Gastroesophageal sphincter (tissue), 3 donors: Measurements from ENCODE around the gene ARL8B.

Experiments used
- CTCF ChIP-seq, 4 experiments: fragments of 200-600 bp in 2 of 4; fragments of 450-650 bp in 2 of 4; sonication (generic) in 1 of 4; IDR thresholded peaks; one replicate each; pipeline ENCODE4 v1.5.1; 2017 to 2019; ENCODE audit warnings: antibody characterized with exemption in 4 of 4, mild to moderate bottlenecking in 2 of 4, moderate library complexity in 2 of 4
- POLR2A ChIP-seq, 2 donors: fragments of 450-650 bp; IDR thresholded peaks; one replicate each; pipeline ENCODE4 v1.6.1; 2017; ENCODE audit warnings: antibody characterized with exemption in 2 of 2, mild to moderate bottlenecking in 2 of 2, moderate library complexity in 1 of 2
- POLR2AphosphoS5 ChIP-seq: sonication (generic); formaldehyde crosslinking; IDR thresholded peaks from one replicate; pipeline ENCODE4 v1.6.1; 2017; ENCODE audit warnings: antibody characterized with exemption

- TF ChIP-seq CTCF (IDR thresholded peaks at IDR 0.05) (no peak), POLR2A (IDR thresholded peaks at IDR 0.05) (no peak), POLR2AphosphoS5 (no peak)
Observed at GRCh38 chr3:5110337-5110736, 11.8 kb upstream of the ARL8B start.
